HG03045 (cell line): ENCODE data around the gene SETD2.

ENCODE experiments used
- ATAC-seq: cut with Tn5 transposase; IDR thresholded peaks from one replicate; pipeline ENCODE4 v1.9.1; 2021; ENCODE audit warnings: mild to moderate bottlenecking, moderate library complexity; ENCODE audit not compliant: unreplicated experiment

The SETD2 gene

GRCh38 chr3:46986782-46987310 is 177.1 kb downstream of the SETD2 start:
- ATAC-seq: no peak

- no peak for ATAC-seq
These were observed 177.7 kb downstream of the SETD2 start for GRCh38 chr3:46986055-46986730.

GRCh38 chr3:46985588-46985987 is 178.3 kb downstream of the SETD2 start:
- ATAC-seq: no peak

- no peak for ATAC-seq
These were observed 179.1 kb downstream of the SETD2 start for GRCh38 chr3:46984591-46985459.

- ATAC-seq: no peak
These were observed 181.4 kb downstream of the SETD2 start for GRCh38 chr3:46982546-46982945.

GRCh38 chr3:46981932-46982471 is 181.9 kb downstream of the SETD2 start:
- ATAC-seq: no peak

- ATAC-seq: peak; percentile 4
These were observed 183.9 kb downstream of the SETD2 start for GRCh38 chr3:46979958-46980497.

- peak; percentile 71 for ATAC-seq
These were observed 184.6 kb downstream of the SETD2 start, which contains the start of gene NBEAL2 for GRCh38 chr3:46978985-46979944. Gene NBEAL2 (plus strand): TSS chr3:46979666. CDS start chr3:46979862, 196 bp downstream.

- ATAC-seq: no peak
These were observed 185.5 kb downstream of the SETD2 start for GRCh38 chr3:46978381-46978780.

GRCh38 chr3:46977811-46978195 is 186.1 kb downstream of the SETD2 start:
- ATAC-seq: no peak

GRCh38 chr3:46976326-46977190 is 187.4 kb downstream of the SETD2 start, which contains the start of gene CCDC12:
Gene CCDC12 (minus strand): TSS chr3:46976745. CDS start chr3:46976732, 13 bp downstream.
- peak; percentile 66 for ATAC-seq

- no peak for ATAC-seq
These were observed 189.3 kb downstream of the SETD2 start for GRCh38 chr3:46974421-46975171.

- no peak for ATAC-seq
These were observed 191.5 kb downstream of the SETD2 start for GRCh38 chr3:46972396-46972795.

GRCh38 chr3:46971742-46972141 is 192.2 kb downstream of the SETD2 start:
- ATAC-seq: no peak

GRCh38 chr3:46971151-46971550 is 192.8 kb downstream of the SETD2 start:
- no peak for ATAC-seq

- ATAC-seq: no peak
These were observed 193.4 kb downstream of the SETD2 start for GRCh38 chr3:46970391-46971091.

- ATAC-seq: no peak
These were observed 195.0 kb downstream of the SETD2 start for GRCh38 chr3:46968783-46969428.
